Muscle layer of duodenum (tissue), 2 donors: ENCODE results near the gene BCL2.

ENCODE experiments used
- H3K27ac ChIP-seq: one replicate; pipeline ENCODE4 v1.7.0; 2013; ENCODE audit warnings: mild to moderate bottlenecking, low read length
- H3K27me3 ChIP-seq: one replicate; pipeline ENCODE4 v1.7.0; 2013; ENCODE audit warnings: low read depth, mild to moderate bottlenecking, control low read depth, low read length
- H3K36me3 ChIP-seq, 2 donors: one replicate each; pipeline ENCODE4 v1.7.0; 2013; ENCODE audit warnings: low read length in 2 of 2, control low read depth in 1 of 2, mild to moderate bottlenecking in 1 of 2; ENCODE audit not compliant: insufficient read depth in 2 of 2, control insufficient read depth in 1 of 2
- H3K4me1 ChIP-seq, 2 donors: one replicate each; pipeline ENCODE4 v1.7.0; 2013; ENCODE audit warnings: low read length in 2 of 2, mild to moderate bottlenecking in 2 of 2, control low read depth in 1 of 2, moderate library complexity in 1 of 2; ENCODE audit not compliant: insufficient read depth in 2 of 2, control insufficient read depth in 1 of 2
- H3K4me3 ChIP-seq, 2 donors: one replicate each; pipeline ENCODE4 v1.7.0; 2013; ENCODE audit warnings: low read length in 2 of 2, low read depth in 1 of 2, mild to moderate bottlenecking in 1 of 2
- H3K9me3 ChIP-seq, 2 donors: one replicate each; pipeline ENCODE4 v1.7.0; 2013; ENCODE audit warnings: low read length in 2 of 2, control low read depth in 1 of 2, mild to moderate bottlenecking in 1 of 2; ENCODE audit not compliant: control insufficient read depth in 1 of 2
- donor health status: healthy.

BCL2 gene

GRCh38 chr18:63303547-63303946 is 16.0 kb downstream of the BCL2 start:
- Histone ChIP-seq H3K27me3 (no peaks in the 10 kb centered on the region), H3K4me1 (peaks cover 0 to 38% of the 10 kb centered on the region in 2 donors), H3K9me3 (no peaks in the 10 kb centered on the region), H3K36me3 (no peaks in the 10 kb centered on the region), H3K27ac (no peak overlapping the region), H3K4me3 (no peak overlapping the region)

DNA sequence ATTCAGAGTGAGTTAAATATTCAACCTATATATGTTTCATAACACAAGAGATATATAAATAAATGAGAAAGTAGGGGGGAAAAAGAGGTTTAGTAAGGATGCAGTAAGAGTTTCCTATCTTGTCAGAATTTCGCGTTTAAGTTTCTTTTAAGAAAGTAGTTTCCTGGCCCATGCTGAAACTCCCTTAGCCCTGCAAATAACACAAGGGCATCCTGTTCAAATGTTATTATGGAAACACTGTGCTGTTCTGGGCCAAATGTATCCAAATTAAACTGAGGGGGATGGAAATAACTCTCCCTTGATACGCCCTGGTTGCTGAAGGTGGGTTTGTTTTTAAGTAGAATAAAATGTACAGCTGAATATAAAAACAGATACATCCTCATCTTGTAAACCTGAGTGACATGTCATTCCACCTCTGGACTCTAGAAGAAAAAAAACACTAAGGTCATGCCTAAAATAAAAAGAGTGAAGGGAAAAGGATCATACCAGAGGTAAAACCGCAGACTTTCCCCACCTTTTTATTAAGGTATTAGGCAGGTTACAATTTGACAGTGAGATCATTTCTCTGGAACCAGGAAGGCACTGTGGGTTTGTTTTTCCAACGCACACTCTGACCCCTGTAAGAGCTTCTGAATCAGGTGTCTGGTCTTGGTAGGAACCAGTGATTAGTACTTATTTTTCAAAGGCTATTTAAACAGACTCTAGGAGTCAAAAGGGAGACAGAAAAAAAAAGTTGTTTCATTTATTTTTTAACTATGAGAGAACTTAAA is 16.7 kb downstream of the BCL2 start:
- H3K4me3 ChIP-seq = no peak overlapping the region
- peak overlapping the region; percentile 1 for H3K27ac ChIP-seq
- no peaks in the 10 kb centered on the region for H3K27me3 ChIP-seq
- no peaks in the 10 kb centered on the region for H3K9me3 ChIP-seq
- no peaks in the 10 kb centered on the region for H3K36me3 ChIP-seq
- peaks cover 0 to 43% of the 10 kb centered on the region in 2 donors for H3K4me1 ChIP-seq

GRCh38 chr18:63302220-63302619 is 17.3 kb downstream of the BCL2 start:
- H3K27me3 ChIP-seq = no peaks in the 10 kb centered on the region
- H3K36me3 ChIP-seq = no peaks in the 10 kb centered on the region
- peak overlapping the region; percentile 1 for H3K27ac ChIP-seq
- no peak overlapping the region for H3K4me3 ChIP-seq
- H3K4me1 ChIP-seq = peaks cover 0 to 40% of the 10 kb centered on the region in 2 donors
- no peaks in the 10 kb centered on the region for H3K9me3 ChIP-seq

GRCh38 chr18:63301434-63301833 is 18.1 kb downstream of the BCL2 start:
- Histone ChIP-seq H3K4me3 (no peak overlapping the region), H3K9me3 (no peaks in the 10 kb centered on the region), H3K27me3 (no peaks in the 10 kb centered on the region), H3K36me3 (no peaks in the 10 kb centered on the region), H3K4me1 (peaks cover 0 to 40% of the 10 kb centered on the region in 2 donors), H3K27ac (no peak overlapping the region)

GRCh38 chr18:63299837-63300745 is 19.5 kb downstream of the BCL2 start:
- Histone ChIP-seq H3K9me3 (no peaks in the 10 kb centered on the region), H3K4me3 (no peak overlapping the region), H3K4me1 (peaks cover 0 to 40% of the 10 kb centered on the region in 2 donors), H3K36me3 (no peaks in the 10 kb centered on the region), H3K27ac (peak overlapping the region; percentile 3), H3K27me3 (no peaks in the 10 kb centered on the region)

DNA sequence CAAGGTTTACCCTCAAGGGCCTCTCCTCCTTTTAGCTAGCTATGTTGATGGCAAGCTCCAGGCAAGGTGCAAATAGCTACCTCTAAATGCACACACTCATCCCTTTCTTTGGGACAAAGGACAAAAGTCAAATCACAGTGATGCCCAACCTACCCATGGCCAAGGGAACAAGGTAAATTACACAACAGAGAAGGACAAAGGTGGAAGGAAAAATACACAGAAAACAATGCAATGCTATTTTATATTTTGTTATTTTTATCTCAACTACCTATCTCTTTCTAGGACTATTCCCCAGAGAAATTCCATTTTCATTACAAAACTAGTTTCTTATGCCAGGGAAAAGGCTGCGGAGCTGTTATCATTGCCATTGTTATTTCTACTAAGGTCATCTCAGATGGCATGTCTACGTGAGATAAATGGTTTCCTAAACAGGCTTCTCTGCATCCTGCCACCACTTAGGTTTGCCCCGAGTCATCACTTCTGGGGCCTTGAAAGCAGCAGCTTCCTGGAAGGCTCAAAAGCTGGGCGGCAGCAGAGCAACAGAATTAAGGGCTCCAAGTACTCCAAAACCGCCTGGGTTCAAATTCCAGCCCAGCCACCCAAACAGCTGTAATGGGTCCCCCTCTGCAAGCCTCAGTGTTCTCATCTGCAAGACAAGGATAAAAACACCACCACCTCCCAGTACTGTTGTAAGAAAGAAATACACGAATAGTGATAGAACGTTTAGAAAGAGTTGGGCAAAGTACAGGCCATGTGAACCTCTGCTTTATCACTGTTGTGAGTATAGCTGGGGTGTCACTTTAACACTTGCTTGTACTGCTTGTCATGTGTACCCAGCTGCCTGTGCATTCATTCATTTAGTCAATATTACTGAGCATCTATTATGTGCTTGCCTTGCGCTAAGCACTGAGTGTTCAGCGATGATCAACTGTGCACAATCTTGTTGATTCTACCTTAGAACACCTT is 20.9 kb downstream of the BCL2 start:
- Histone ChIP-seq H3K27ac (peak overlapping the region; percentile 3), H3K27me3 (no peaks in the 10 kb centered on the region), H3K4me3 (no peak overlapping the region), H3K4me1 (peaks cover 1 to 47% of the 10 kb centered on the region in 2 donors), H3K36me3 (no peaks in the 10 kb centered on the region), H3K9me3 (no peaks in the 10 kb centered on the region)

DNA sequence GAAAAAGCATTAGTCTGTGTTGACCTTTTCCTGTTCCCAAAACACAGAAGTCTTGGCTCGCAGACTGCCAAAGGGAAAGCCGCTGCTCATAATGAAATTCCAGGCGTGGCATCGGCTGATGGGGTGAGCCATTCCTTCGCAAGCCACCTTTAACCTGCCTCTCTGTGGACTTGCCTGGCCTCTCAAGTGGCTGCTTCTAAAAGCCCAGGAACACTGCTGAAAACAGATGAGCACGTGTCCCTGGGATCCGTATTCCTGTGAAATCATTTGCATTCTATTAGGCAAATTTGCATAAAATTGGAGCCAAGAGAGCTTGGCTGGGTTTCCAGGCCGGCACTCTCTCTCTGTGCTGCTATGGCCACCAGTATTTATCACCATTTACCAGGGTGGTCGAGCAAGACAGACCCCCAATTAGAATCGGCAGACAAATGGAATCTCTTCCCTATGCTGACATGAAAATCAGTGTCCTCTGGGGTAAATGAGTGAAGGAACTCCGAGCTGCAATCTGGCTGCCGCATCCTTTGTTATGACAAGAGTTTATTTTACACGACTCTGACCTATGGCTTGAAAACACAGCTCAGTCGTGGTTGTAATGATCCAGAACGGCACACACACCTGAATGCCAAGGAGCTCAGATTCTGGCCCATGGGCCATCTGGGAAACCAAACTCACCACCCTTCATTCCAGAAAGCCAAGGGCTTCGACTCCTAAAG is 21.7 kb downstream of the BCL2 start:
- Histone ChIP-seq H3K36me3 (no peaks in the 10 kb centered on the region), H3K4me3 (no peak overlapping the region), H3K27me3 (no peaks in the 10 kb centered on the region), H3K4me1 (peaks cover 5 to 47% of the 10 kb centered on the region in 2 donors), H3K9me3 (no peaks in the 10 kb centered on the region), H3K27ac (no peak overlapping the region)

DNA sequence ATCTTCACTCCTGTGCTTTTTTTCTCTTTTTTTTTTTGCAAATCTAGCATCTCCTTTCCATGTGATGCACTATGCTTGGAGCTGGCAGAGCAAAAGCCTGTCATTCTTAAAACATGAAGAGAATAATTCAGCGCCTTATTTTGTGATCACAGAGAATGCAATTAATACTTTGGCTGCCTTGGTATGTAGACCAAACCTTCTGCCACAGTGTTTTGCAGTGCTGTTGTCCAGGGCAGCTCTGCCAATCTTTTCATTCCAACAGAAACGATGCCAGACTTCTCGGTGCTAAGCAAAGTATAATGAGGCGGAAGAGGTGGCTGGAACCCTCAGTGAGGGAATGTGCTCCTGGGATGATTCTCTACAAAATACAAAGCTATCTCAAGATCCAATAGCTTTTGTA is 25.6 kb downstream of the BCL2 start:
- H3K9me3 ChIP-seq = no peaks in the 10 kb centered on the region
- no peak overlapping the region for H3K27ac ChIP-seq
- no peaks in the 10 kb centered on the region for H3K27me3 ChIP-seq
- H3K4me3 ChIP-seq = no peak overlapping the region
- no peaks in the 10 kb centered on the region for H3K36me3 ChIP-seq
- peaks cover 5 to 37% of the 10 kb centered on the region in 2 donors for H3K4me1 ChIP-seq

DNA sequence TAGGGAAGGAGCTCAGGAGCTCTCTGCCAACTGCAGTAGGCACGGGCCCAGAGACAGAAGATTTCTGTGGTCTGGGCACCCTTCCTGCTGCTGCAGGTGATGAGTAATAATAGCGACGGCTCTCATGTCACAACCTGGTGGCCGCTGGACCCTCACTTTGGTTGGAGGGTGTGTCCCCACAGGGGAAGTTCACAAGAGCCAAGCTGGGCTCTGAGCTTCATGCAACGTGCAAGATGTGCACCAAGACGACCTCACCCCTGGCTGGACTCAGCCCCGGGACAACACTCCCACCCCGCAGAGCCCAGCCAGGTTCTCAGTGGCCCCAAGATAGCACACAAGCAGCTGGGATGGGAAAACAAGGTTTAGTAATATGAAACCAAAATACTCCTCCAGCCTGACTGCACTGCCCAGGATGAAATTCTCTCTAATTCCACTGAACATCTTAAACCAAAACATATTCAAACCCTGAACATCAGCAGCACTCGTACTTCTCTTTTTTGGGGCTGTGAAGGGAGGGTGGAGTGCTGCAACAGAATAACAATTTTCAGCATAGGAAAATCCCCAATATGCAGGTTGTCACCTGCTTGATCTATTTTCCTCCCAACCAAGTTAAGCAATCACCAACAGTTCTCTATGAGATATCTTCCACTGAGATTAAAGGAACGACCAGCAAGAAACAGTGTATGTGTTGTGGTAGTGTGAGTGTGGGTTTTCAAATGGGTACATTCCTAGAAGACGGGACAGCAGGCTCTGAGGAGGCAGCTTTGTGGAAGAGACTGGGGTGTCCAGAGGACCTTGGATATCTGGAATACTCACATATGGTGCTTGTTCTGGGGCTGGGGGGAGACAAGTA is 26.5 kb downstream of the BCL2 start:
- Histone ChIP-seq H3K4me1 (peaks cover 7 to 37% of the 10 kb centered on the region in 2 donors), H3K4me3 (no peak overlapping the region), H3K27ac (no peak overlapping the region), H3K9me3 (no peaks in the 10 kb centered on the region), H3K27me3 (no peaks in the 10 kb centered on the region), H3K36me3 (no peaks in the 10 kb centered on the region)

DNA sequence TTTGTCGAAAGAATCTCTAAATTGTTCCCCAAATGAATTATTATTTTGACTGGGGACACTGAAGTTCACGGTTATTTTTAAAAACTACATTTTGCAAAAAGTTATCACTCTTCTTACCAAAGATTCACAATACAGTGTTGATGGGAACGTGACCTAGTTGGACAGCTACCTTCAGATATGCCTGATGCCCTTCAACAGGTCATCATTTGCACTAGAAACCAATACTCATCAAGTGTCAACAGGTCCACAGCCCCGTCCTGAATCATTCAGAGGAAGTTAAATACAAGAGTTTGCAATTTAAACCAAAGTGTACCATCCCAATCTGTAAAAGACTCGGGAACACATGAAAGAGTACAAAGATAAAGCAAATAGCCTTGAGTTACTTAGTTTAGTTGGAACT is 28.3 kb downstream of the BCL2 start:
- H3K4me3 ChIP-seq = no peak overlapping the region

More for the DNA sequence above, 28.3 kb downstream of the BCL2 start:
- H3K27me3 ChIP-seq = no peaks in the 10 kb centered on the region
- no peaks in the 10 kb centered on the region for H3K9me3 ChIP-seq
- H3K36me3 ChIP-seq = no peaks in the 10 kb centered on the region
- H3K27ac ChIP-seq = no peak overlapping the region
- peaks cover 9 to 36% of the 10 kb centered on the region in 2 donors for H3K4me1 ChIP-seq
